DND-41 (cell line): ENCODE data around the gene NXPH4.

Source experiments
- EZH2 ChIP-seq: IDR thresholded peaks from 3 replicates; pipeline ENCODE4 v1.6.1; 2012; ENCODE audit warnings: borderline replicate concordance, low read depth, mild to moderate bottlenecking, moderate library complexity, low read length, inconsistent platforms; ENCODE audit not compliant: severe bottlenecking
- TF ChIP-seq, protein P1 (sequence below): IDR thresholded peaks from 2 replicates; pipeline ENCODE4 v1.5.1; 2012; ENCODE audit warnings: borderline replicate concordance, low read length, moderate library complexity, mild to moderate bottlenecking; ENCODE audit not compliant: poor library complexity, severe bottlenecking; ENCODE audit errors: extremely low read depth

DNA sequence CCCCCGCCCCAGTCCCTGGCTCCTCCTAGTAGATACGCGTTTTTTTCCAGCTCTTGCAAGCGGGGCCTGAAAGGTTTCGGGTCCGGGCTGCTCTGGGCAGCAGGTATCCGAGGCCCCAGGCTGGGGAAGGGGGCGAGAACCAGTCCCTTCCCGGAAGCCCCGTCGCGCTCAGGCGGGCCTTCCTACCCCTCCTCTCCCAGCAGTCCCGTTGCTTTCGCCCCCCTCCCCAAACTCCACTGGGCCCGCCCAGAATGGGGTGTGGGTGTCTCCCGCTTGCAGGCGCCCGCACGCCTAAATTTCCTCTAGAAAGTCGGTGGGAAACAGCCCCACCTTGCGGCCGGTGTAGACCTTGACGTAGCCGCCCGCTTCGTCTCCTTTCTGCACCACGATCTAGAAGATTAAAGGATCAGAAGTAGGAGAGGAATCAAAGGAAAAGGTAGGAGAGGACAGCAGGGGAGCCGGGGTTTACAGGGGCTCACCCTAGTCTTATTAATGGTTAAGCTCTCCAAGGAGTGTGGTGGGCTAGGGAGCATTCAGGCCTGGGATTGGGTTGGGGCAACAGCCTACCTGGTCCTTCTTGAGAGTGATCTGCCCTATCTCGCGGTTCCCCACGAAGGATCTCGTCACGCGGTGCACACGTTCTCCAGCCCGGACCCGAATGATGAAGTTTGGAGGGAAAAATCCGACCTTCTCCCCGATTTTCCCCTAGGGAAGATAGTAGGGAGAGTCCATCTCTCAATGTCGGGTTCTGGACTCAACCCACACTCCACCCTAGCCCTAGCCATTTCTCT lies 27.1 kb downstream of the NXPH4 start:
- no peak for TF ChIP-seq EZH2
- TF ChIP-seq, protein P1, sequence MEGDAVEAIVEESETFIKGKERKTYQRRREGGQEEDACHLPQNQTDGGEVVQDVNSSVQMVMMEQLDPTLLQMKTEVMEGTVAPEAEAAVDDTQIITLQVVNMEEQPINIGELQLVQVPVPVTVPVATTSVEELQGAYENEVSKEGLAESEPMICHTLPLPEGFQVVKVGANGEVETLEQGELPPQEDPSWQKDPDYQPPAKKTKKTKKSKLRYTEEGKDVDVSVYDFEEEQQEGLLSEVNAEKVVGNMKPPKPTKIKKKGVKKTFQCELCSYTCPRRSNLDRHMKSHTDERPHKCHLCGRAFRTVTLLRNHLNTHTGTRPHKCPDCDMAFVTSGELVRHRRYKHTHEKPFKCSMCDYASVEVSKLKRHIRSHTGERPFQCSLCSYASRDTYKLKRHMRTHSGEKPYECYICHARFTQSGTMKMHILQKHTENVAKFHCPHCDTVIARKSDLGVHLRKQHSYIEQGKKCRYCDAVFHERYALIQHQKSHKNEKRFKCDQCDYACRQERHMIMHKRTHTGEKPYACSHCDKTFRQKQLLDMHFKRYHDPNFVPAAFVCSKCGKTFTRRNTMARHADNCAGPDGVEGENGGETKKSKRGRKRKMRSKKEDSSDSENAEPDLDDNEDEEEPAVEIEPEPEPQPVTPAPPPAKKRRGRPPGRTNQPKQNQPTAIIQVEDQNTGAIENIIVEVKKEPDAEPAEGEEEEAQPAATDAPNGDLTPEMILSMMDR: peak; percentile 91
